Ectodermal cell (in vitro differentiated cells): ENCODE results near the gene TTC38.
A peak's percentile ranks its signal among the peaks of the same experiment; 100 is the strongest.

ENCODE experiments used
- H3K27ac ChIP-seq: 2 replicates; pipeline ENCODE4 v1.7.0; 2013; ENCODE audit warnings: mild to moderate bottlenecking, low read depth, low read length; ENCODE audit not compliant: insufficient read depth, poor library complexity, severe bottlenecking
- H3K27me3 ChIP-seq: 2 replicates; pipeline ENCODE4 v1.7.0; 2013; ENCODE audit warnings: mild to moderate bottlenecking, low read length; ENCODE audit not compliant: insufficient read depth, control insufficient read depth, poor library complexity, severe bottlenecking
- H3K36me3 ChIP-seq: one replicate; pipeline ENCODE4 v1.7.0; 2013; ENCODE audit warnings: low read length; ENCODE audit not compliant: control insufficient read depth, insufficient read depth
- H3K4me1 ChIP-seq: one replicate; pipeline ENCODE4 v1.7.0; 2013; ENCODE audit warnings: low read length; ENCODE audit not compliant: control insufficient read depth, insufficient read depth
- H3K4me3 ChIP-seq: 2 replicates; pipeline ENCODE4 v1.7.0; 2013; ENCODE audit warnings: low read depth, low read length, control low read depth; ENCODE audit not compliant: insufficient read depth
- H3K9me3 ChIP-seq: 2 replicates; pipeline ENCODE4 v1.7.0; 2013; ENCODE audit warnings: mild to moderate bottlenecking, low read length, moderate library complexity; ENCODE audit not compliant: control insufficient read depth
- WGBS, 2 experiments: methylation state at CpG; one replicate each; pipeline ENCODE4 v1.1.7; 2013; ENCODE audit warnings: missing lambda C conversion rate in 2 of 2; 5-methylcytosine and 5-hydroxymethylcytosine counted together

Gene TTC38

GRCh38 chr22:46244771-46245170, 23.0 kb upstream of the TTC38 start:
- no peak overlapping the region for H3K4me3 ChIP-seq
- H3K27me3 ChIP-seq, result no peaks in the 10 kb centered on the region
- H3K4me1 ChIP-seq, result no peaks in the 10 kb centered on the region
- H3K36me3 ChIP-seq, result peaks cover 3% of the 10 kb centered on the region
- no peaks in the 10 kb centered on the region for H3K9me3 ChIP-seq
- H3K27ac ChIP-seq, result no peak overlapping the region
- 95% methylated on average over 9 of the region's 9 CpGs for WGBS, 2 experiments

- no peak overlapping the region for H3K27ac ChIP-seq
- H3K36me3 ChIP-seq, result peaks cover 3% of the 10 kb centered on the region
- H3K4me3 ChIP-seq, result no peak overlapping the region
- H3K27me3 ChIP-seq, result no peaks in the 10 kb centered on the region
- no peaks in the 10 kb centered on the region for H3K4me1 ChIP-seq
- H3K9me3 ChIP-seq, result no peaks in the 10 kb centered on the region
- 89 to 90% methylated on average over 16 of the region's 16 CpGs for WGBS, 2 experiments
Measured at GRCh38 chr22:46245511-46245910, 22.3 kb upstream of the TTC38 start.

GRCh38 chr22:46246178-46246577, 21.6 kb upstream of the TTC38 start:
- H3K27me3 ChIP-seq, result no peaks in the 10 kb centered on the region
- H3K27ac ChIP-seq, result no peak overlapping the region
- H3K4me3 ChIP-seq, result no peak overlapping the region
- no peaks in the 10 kb centered on the region for H3K9me3 ChIP-seq
- peaks cover 3% of the 10 kb centered on the region for H3K36me3 ChIP-seq
- H3K4me1 ChIP-seq, result no peaks in the 10 kb centered on the region
- 93 to 95% methylated on average over 10 of the region's 10 CpGs for WGBS, 2 experiments

- Histone ChIP-seq H3K27me3 (no peaks in the 10 kb centered on the region), H3K36me3 (peaks cover 3% of the 10 kb centered on the region), H3K9me3 (no peaks in the 10 kb centered on the region), H3K4me1 (no peaks in the 10 kb centered on the region), H3K27ac (no peak overlapping the region), H3K4me3 (no peak overlapping the region)
- 89 to 93% methylated on average over 2 of the region's 2 CpGs for WGBS, 2 experiments
Measured at GRCh38 chr22:46247443-46247975, 20.3 kb upstream of the TTC38 start.

- no peaks in the 10 kb centered on the region for H3K9me3 ChIP-seq
- no peaks in the 10 kb centered on the region for H3K36me3 ChIP-seq
- H3K27ac ChIP-seq, result no peak within 1 kb of the TSS
- H3K4me1 ChIP-seq, result peaks cover 3% of the 10 kb centered on the region
- 2% methylated on average over 89 of the region's 89 CpGs for WGBS, 2 experiments
- H3K4me3 ChIP-seq, result peak within 1 kb of the TSS; percentile 83
- no peaks in the 10 kb centered on the region for H3K27me3 ChIP-seq
Measured at GRCh38 chr22:46250035-46250782, 17.6 kb upstream of the TTC38 start, which contains the start of gene CDPF1. TSS of gene CDPF1 (minus strand) at chr22:46250293. CDS start at chr22:46248284, 2,009 bp downstream.

- no peak overlapping the region for H3K27ac ChIP-seq
Measured at GRCh38 chr22:46250783-46251125, 17.1 kb upstream of the TTC38 start.

GRCh38 chr22:46251266-46251665, 16.5 kb upstream of the TTC38 start:
- peaks cover 3% of the 10 kb centered on the region for H3K4me1 ChIP-seq
- no peak overlapping the region for H3K4me3 ChIP-seq
- 91 to 94% methylated on average over 7 of the region's 7 CpGs for WGBS, 2 experiments
- no peaks in the 10 kb centered on the region for H3K27me3 ChIP-seq
- no peaks in the 10 kb centered on the region for H3K36me3 ChIP-seq
- H3K27ac ChIP-seq, result no peak overlapping the region
- H3K9me3 ChIP-seq, result no peaks in the 10 kb centered on the region

More at GRCh38 chr22:46250783-46251125, 17.1 kb upstream of the TTC38 start:
- H3K36me3 ChIP-seq, result no peaks in the 10 kb centered on the region
- H3K4me3 ChIP-seq, result peak overlapping the region; percentile 83
- WGBS, 2 experiments, result 50 to 54% methylated on average over 25 of the region's 25 CpGs
- H3K27me3 ChIP-seq, result no peaks in the 10 kb centered on the region
- H3K4me1 ChIP-seq, result peaks cover 3% of the 10 kb centered on the region
- no peaks in the 10 kb centered on the region for H3K9me3 ChIP-seq

- H3K9me3 ChIP-seq, result no peaks in the 10 kb centered on the region
- no peak overlapping the region for H3K27ac ChIP-seq
- peaks cover under 1% of the 10 kb centered on the region for H3K27me3 ChIP-seq
- H3K36me3 ChIP-seq, result no peaks in the 10 kb centered on the region
- peaks cover 3% of the 10 kb centered on the region for H3K4me1 ChIP-seq
- no peak overlapping the region for H3K4me3 ChIP-seq
- WGBS, 2 experiments, result 94 to 95% methylated on average over 8 of the region's 9 CpGs
Measured at GRCh38 chr22:46251816-46252380, 15.9 kb upstream of the TTC38 start.

GRCh38 chr22:46256358-46256958, 11.3 kb upstream of the TTC38 start:
- Histone ChIP-seq H3K4me3 (no peak overlapping the region), H3K27me3 (peaks cover 46% of the 10 kb centered on the region), H3K27ac (no peak overlapping the region), H3K9me3 (no peaks in the 10 kb centered on the region), H3K36me3 (no peaks in the 10 kb centered on the region), H3K4me1 (peaks cover 3% of the 10 kb centered on the region)
- 82 to 85% methylated on average over 8 of the region's 8 CpGs for WGBS, 2 experiments

- Histone ChIP-seq H3K4me3 (no peak overlapping the region), H3K27me3 (peaks cover 75% of the 10 kb centered on the region), H3K36me3 (no peaks in the 10 kb centered on the region), H3K27ac (no peak overlapping the region), H3K4me1 (no peaks in the 10 kb centered on the region), H3K9me3 (peaks cover 3% of the 10 kb centered on the region)
- 86 to 90% methylated on average over 12 of the region's 12 CpGs for WGBS, 2 experiments
Measured at GRCh38 chr22:46259374-46259773, 8.4 kb upstream of the TTC38 start.
